Naive thymus-derived CD4-positive, alpha-beta T cell (primary cell): ENCODE measurements around the gene UCMA. TPM values are rescaled to one million over a fixed set of nuclear protein-coding genes. Genes with fewer than 3 reads are reported as not detected.
"Not testable (repeated sequence)": the region's sequence is repeated elsewhere in the genome, so short reads cannot be mapped to it uniquely, and the experiment has no call there.

Experiments
- ATAC-seq: fragments of 150-1000 bp; cut with Tn5 transposase; 2 replicates; pipeline ENCODE4 v1.10.0; 2021; ENCODE audit warnings: mild to moderate bottlenecking, moderate library complexity
- CTCF ChIA-PET: fragments of 350-600 bp; sonication (Branson Sonifier 250); formaldehyde crosslinking; loops from one replicate; lab custom pipeline; 2021; ENCODE audit warnings: antibody characterized with exemption; lab: Charles Lee
- POLR2A ChIA-PET: fragments of 350-600 bp; sonication (Branson Sonifier 250); formaldehyde crosslinking; loops from one replicate; lab custom pipeline; 2021; ENCODE audit warnings: antibody characterized with exemption, inconsistent platforms; lab: Charles Lee
- DNase-seq, 9 donors: peaks; one replicate each; pipeline versions ENCODE4 v3.0.0 to v3.0.0-alpha.2; 2020 to 2022; ENCODE audit warnings: mixed read lengths in 1 of 9
- H3K27ac ChIP-seq: one replicate; pipeline ENCODE4 v1.7.0; 2013; ENCODE audit warnings: mild to moderate bottlenecking, low read depth, low read length, moderate library complexity
- H3K27me3 ChIP-seq, 2 donors: one replicate each; pipeline ENCODE4 v1.7.0; 2013; ENCODE audit warnings: low read length in 2 of 2, mild to moderate bottlenecking in 2 of 2, moderate library complexity in 2 of 2; ENCODE audit not compliant: control insufficient read depth in 2 of 2, insufficient read depth in 2 of 2
- H3K36me3 ChIP-seq, 3 experiments: 1 replicate in 2 of 3; 2 replicates in 1 of 3; pipeline ENCODE4 v1.7.0; 2013; ENCODE audit warnings: low read length in 3 of 3, mild to moderate bottlenecking in 3 of 3, moderate library complexity in 1 of 3; ENCODE audit not compliant: insufficient read depth in 3 of 3, control insufficient read depth in 2 of 3
- H3K4me1 ChIP-seq, 2 donors: one replicate each; pipeline ENCODE4 v1.7.0; 2013; ENCODE audit warnings: low read length in 2 of 2, mild to moderate bottlenecking in 2 of 2, moderate library complexity in 1 of 2; ENCODE audit not compliant: control insufficient read depth in 2 of 2, insufficient read depth in 2 of 2
- H3K4me3 ChIP-seq: 2 replicates; pipeline ENCODE4 v1.7.0; 2013; ENCODE audit warnings: mild to moderate bottlenecking, low read length
- H3K9me3 ChIP-seq, 3 experiments: 1 replicate in 2 of 3; 2 replicates in 1 of 3; pipeline ENCODE4 v1.7.0; 2013; ENCODE audit warnings: low read length in 3 of 3; ENCODE audit not compliant: control insufficient read depth in 2 of 3
- H3K27ac Mint-ChIP-seq, 9 donors: one replicate each; pipeline ENCODE4 v1.8.0; 2020 to 2022; ENCODE audit warnings: mixed read lengths in 9 of 9, mild to moderate bottlenecking in 8 of 9, moderate library complexity in 5 of 9, inconsistent platforms in 2 of 9
- H3K27me3 Mint-ChIP-seq, 5 donors: one replicate each; pipeline ENCODE4 v1.8.0; 2021 to 2022; ENCODE audit warnings: mixed read lengths in 5 of 5, mild to moderate bottlenecking in 1 of 5
- H3K36me3 Mint-ChIP-seq, 5 donors: one replicate each; pipeline ENCODE4 v1.8.0; 2020 to 2022; ENCODE audit warnings: mixed read lengths in 5 of 5, mild to moderate bottlenecking in 3 of 5, inconsistent platforms in 1 of 5
- H3K4me1 Mint-ChIP-seq, 7 donors: one replicate each; pipeline ENCODE4 v1.8.0; 2020 to 2022; ENCODE audit warnings: mixed read lengths in 7 of 7, mild to moderate bottlenecking in 3 of 7, inconsistent platforms in 1 of 7
- H3K4me3 Mint-ChIP-seq, 10 donors: one replicate each; pipeline ENCODE4 v1.8.0; 2020 to 2022; ENCODE audit warnings: mild to moderate bottlenecking in 10 of 10, mixed read lengths in 10 of 10, moderate library complexity in 6 of 10, inconsistent platforms in 2 of 10
- H3K9me3 Mint-ChIP-seq, 11 donors: one replicate each; pipeline ENCODE4 v1.8.0; 2020 to 2022; ENCODE audit warnings: mixed read lengths in 11 of 11, mild to moderate bottlenecking in 4 of 11, inconsistent platforms in 1 of 11, moderate library complexity in 1 of 11
- intact Hi-C, 2 donors: fragments of 100-400 bp; cut with micrococcal nuclease; formaldehyde crosslinking; loops; one replicate each; pipeline ENCODE4 v1.15.1; 2023
- polyA plus RNA-seq, 2 donors: library from polyadenylated mRNA; unstranded; fragments of 300-500 nt; fragmentation: Illumina TruSeq; gene quantifications; one replicate each; pipeline ENCODE4 v1.2.3, GENCODE V29; 2021
- total RNA-seq, 6 experiments: library from RNA in 5 of 6; stranded (reverse) in 5 of 6; gene quantifications; 1 replicate in 5 of 6; 2 replicates in 1 of 6; pipeline ENCODE4 v1.2.3 and lab custom pipeline; 2021 to 2026

UCMA gene
- total and polyA plus RNA-seq, 7 experiments from 2014 or later = not detected

DNA sequence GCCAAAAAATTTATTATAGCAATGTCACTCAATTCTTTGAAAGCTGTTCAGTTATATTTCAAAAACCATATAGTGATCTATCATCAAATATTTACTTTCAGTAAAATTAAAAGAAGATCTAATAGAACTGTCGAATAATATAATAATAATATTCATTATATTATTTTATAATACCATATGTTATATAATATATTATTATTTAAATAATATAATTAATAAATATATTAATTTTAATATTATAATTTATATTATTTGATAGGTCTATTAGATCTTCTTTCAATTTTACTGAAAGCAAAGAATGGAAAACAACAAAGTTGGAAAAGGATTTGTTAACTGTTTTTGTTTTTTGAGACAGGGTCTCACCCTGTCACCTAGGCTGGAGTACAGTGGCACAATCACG, 22.5 kb upstream of the UCMA start:
- Mint-ChIP-seq H3K36me3 (no peaks in the 10 kb centered on the region), H3K4me3 (no peak overlapping the region), H3K27ac (no peak overlapping the region), H3K27me3 (peaks cover 0 to 24% (median 0%) of the 10 kb centered on the region in 5 donors), H3K9me3 (peaks cover 0 to 10% (median 2%) of the 10 kb centered on the region in 11 donors), H3K4me1 (peaks cover 0 to 8% (median 4%) of the 10 kb centered on the region in 7 donors)
- Histone ChIP-seq H3K4me1 (no peaks in the 10 kb centered on the region), H3K36me3 (no peaks in the 10 kb centered on the region), H3K9me3 (no peaks in the 10 kb centered on the region), H3K4me3 (no peak overlapping the region), H3K27ac (no peak overlapping the region), H3K27me3 (no peaks in the 10 kb centered on the region)
- ChIA-PET CTCF (no interaction called here), POLR2A (no interaction called here)
- intact Hi-C loops = no loop called here
- DNase-seq (no peak), ATAC-seq (no peak)

- Histone ChIP-seq H3K9me3 (no peaks in the 10 kb centered on the region), H3K27me3 (no peaks in the 10 kb centered on the region), H3K27ac (no peak overlapping the region), H3K36me3 (no peaks in the 10 kb centered on the region), H3K4me1 (no peaks in the 10 kb centered on the region), H3K4me3 (no peak overlapping the region)
- ATAC-seq (no peak), DNase-seq (no peak)
- ChIA-PET POLR2A (no interaction called here), CTCF (interaction anchor here (1.2 kb wide), 1 partner anchor 18 kb away, joined by 3 read pairs; no protein-coding TSS in a partner anchor)
- Mint-ChIP-seq H3K9me3 (peaks cover 0 to 5% (median 0%) of the 10 kb centered on the region in 11 donors), H3K27me3 (peaks cover 0 to 29% (median 0%) of the 10 kb centered on the region in 5 donors), H3K4me3 (no peak overlapping the region), H3K27ac (no peak overlapping the region), H3K36me3 (no peaks in the 10 kb centered on the region), H3K4me1 (peaks cover 0 to 8% (median 4%) of the 10 kb centered on the region in 7 donors)
- intact Hi-C loops = no loop called here
These were observed 19.6 kb upstream of the UCMA start for GRCh38 chr10:13253726-13254125.

- Mint-ChIP-seq H3K4me3 (no peak overlapping the region), H3K4me1 (no peaks in the 10 kb centered on the region), H3K27ac (no peak overlapping the region), H3K9me3 (no peaks in the 10 kb centered on the region), H3K36me3 (no peaks in the 10 kb centered on the region), H3K27me3 (peaks cover 0 to 4% (median 0%) of the 10 kb centered on the region in 5 donors)
- intact Hi-C loops = no loop called here
- Histone ChIP-seq H3K27ac (no peak overlapping the region), H3K36me3 (no peaks in the 10 kb centered on the region), H3K4me3 (no peak overlapping the region), H3K4me1 (no peaks in the 10 kb centered on the region), H3K9me3 (no peaks in the 10 kb centered on the region), H3K27me3 (no peaks in the 10 kb centered on the region)
- POLR2A ChIA-PET = no interaction called here
- CTCF ChIA-PET = interaction anchor here (0.5 kb wide), 1 partner anchor 124 kb away, joined by 5 read pairs; no protein-coding TSS in a partner anchor
- ATAC-seq = no peak
- no peak for DNase-seq
These were observed 13.6 kb upstream of the UCMA start for GRCh38 chr10:13247784-13248183.

- Mint-ChIP-seq H3K9me3 (no peaks in the 10 kb centered on the region), H3K27ac (no peak overlapping the region), H3K36me3 (no peaks in the 10 kb centered on the region), H3K4me1 (no peaks in the 10 kb centered on the region), H3K4me3 (no peak overlapping the region), H3K27me3 (peaks cover 0 to 4% (median 0%) of the 10 kb centered on the region in 5 donors)
- ATAC-seq = no peak
- H3K27me3 ChIP-seq = no peaks in the 10 kb centered on the region
- no peak for DNase-seq
- no peak overlapping the region for H3K4me3 ChIP-seq
- no peaks in the 10 kb centered on the region for H3K4me1 ChIP-seq
- intact Hi-C loops = no loop called here
- no peaks in the 10 kb centered on the region for H3K36me3 ChIP-seq
- H3K9me3 ChIP-seq = no peaks in the 10 kb centered on the region
- H3K27ac ChIP-seq = no peak overlapping the region
- ChIA-PET POLR2A (no interaction called here), CTCF (interaction anchor here (0.5 kb wide), 1 partner anchor 124 kb away, joined by 5 read pairs; no protein-coding TSS in a partner anchor)
These were observed 13.1 kb upstream of the UCMA start for GRCh38 chr10:13247246-13247645.

DNA sequence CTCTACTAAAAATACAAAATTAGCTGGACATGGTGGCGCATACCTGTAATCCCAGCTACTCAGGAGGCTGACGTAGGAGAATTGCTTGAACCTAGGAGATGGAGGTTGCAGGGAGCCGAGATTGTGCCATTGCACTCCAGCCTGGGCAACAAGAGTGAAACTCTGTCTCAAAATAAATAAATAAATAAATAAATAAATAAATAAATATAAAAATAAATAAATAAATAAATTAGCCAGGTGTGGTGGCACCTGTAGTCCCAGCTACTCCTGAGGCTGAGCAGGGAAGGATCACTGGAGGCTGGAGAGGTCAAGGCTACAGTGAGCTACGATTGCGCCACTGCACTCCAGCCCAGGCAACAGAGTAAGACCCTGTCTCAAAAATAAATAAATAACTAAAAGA, 8.1 kb upstream of the UCMA start:
- H3K27me3 ChIP-seq, intact Hi-C loops, H3K9me3 ChIP-seq, H3K27ac Mint-ChIP-seq, POLR2A ChIA-PET, H3K36me3 Mint-ChIP-seq, H3K27ac ChIP-seq, H3K4me1 ChIP-seq, H3K36me3 ChIP-seq, CTCF ChIA-PET, DNase-seq, H3K27me3 Mint-ChIP-seq, H3K4me1 Mint-ChIP-seq, ATAC-seq, H3K4me3 Mint-ChIP-seq, H3K9me3 Mint-ChIP-seq, H3K4me3 ChIP-seq: not testable (repeated sequence)

DNA sequence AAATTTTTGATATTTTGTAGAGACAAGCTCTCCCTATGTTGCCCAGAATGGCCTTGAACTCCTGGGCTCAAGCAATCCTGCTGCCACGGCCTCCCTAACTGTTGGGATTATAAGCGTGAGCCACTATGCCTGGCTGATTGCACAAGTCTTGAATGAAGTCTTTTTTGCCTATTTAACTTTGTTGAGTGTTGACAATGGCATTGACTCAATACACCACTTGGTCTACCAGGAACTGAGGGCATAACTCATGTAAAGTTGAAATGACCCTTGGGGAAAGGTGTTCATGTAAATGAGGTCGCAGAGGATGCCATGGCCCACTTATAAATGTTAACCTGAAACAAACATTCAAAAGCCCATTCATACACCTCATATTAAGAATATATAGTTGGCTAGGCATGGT, 7.4 kb upstream of the UCMA start:
- H3K27ac ChIP-seq = no peak overlapping the region
- CTCF ChIA-PET = no interaction called here
- Mint-ChIP-seq H3K27me3 (no peaks in the 10 kb centered on the region), H3K4me3 (no peak overlapping the region), H3K9me3 (no peaks in the 10 kb centered on the region), H3K4me1 (no peaks in the 10 kb centered on the region), H3K27ac (no peak overlapping the region), H3K36me3 (no peaks in the 10 kb centered on the region)
- H3K4me3 ChIP-seq = no peak overlapping the region
- no peak for DNase-seq
- no peak for ATAC-seq
- H3K36me3 ChIP-seq = no peaks in the 10 kb centered on the region
- no peaks in the 10 kb centered on the region for H3K4me1 ChIP-seq
- no peaks in the 10 kb centered on the region for H3K27me3 ChIP-seq
- POLR2A ChIA-PET = no interaction called here
- intact Hi-C loops = no loop called here
- no peaks in the 10 kb centered on the region for H3K9me3 ChIP-seq

GRCh38 chr10:13239923-13240322, 5.7 kb upstream of the UCMA start:
- no peaks in the 10 kb centered on the region for H3K9me3 ChIP-seq
- DNase-seq (no peak), ATAC-seq (no peak)
- H3K27me3 Mint-ChIP-seq = no peaks in the 10 kb centered on the region
- no peak overlapping the region for H3K4me3 Mint-ChIP-seq
- no peaks in the 10 kb centered on the region for H3K9me3 Mint-ChIP-seq
- H3K27ac ChIP-seq = no peak overlapping the region
- H3K36me3 ChIP-seq = no peaks in the 10 kb centered on the region
- no peak overlapping the region for H3K27ac Mint-ChIP-seq
- H3K36me3 Mint-ChIP-seq = no peaks in the 10 kb centered on the region
- intact Hi-C loops = no loop called here
- POLR2A ChIA-PET = no interaction called here
- no peaks in the 10 kb centered on the region for H3K4me1 ChIP-seq
- H3K27me3 ChIP-seq = no peaks in the 10 kb centered on the region
- H3K4me3 ChIP-seq = no peak overlapping the region
- H3K4me1 Mint-ChIP-seq = no peaks in the 10 kb centered on the region
- CTCF ChIA-PET = no interaction called here
